HepG2 (cell line): ENCODE results near the gene CDHR1. TPM values are rescaled to one million over a fixed set of nuclear protein-coding genes. Genes with fewer than 3 reads are reported as not detected.
A peak's percentile ranks its signal among the peaks of the same experiment; 100 is the strongest.

Source experiments
- ATAC-seq: fragments of 200-7000 bp; cut with Tn5 transposase; 3 replicates; pipeline ENCODE4 v1.9.1; 2020; ENCODE audit warnings: mild to moderate bottlenecking, moderate library complexity
- BruUV-seq: library from RNA; stranded (reverse); fragments of 400-500 nt; replicated peaks from 2 replicates; lab custom pipeline; 2021; lab: Mats Ljungman, UMichigan
- CTCF ChIA-PET: fragments of 300-600 bp; formaldehyde crosslinking; extraction: SDS; loops from one replicate; lab custom pipeline; 2021; ENCODE audit warnings: low total read pairs, inconsistent platforms, low intra/inter-chr PET ratio; lab: Yijun Ruan, JAX
- POLR2A ChIA-PET: fragments of 350-600 bp; sonication (Branson Sonifier 250); formaldehyde crosslinking; loops from one replicate; lab custom pipeline; 2020; ENCODE audit warnings: antibody characterized with exemption, inconsistent platforms; lab: Yijun Ruan, JAX
- DNase-seq: peaks from one replicate; pipeline ENCODE4 v3.0.0-alpha.2; 2015; ENCODE audit warnings: low spot score
- FAIRE-seq: peaks from 3 replicates; lab custom pipeline; 2011; peaks lifted over from hg19 to GRCh38; lab: Jason Lieb, UNC
- H2AFZ ChIP-seq: one replicate; pipeline ENCODE4 v1.6.1; 2011; ENCODE audit warnings: low read length, inconsistent platforms
- H3K27ac ChIP-seq: fragments of 300-600 bp; 3 replicates; pipeline ENCODE4 v1.8.0; 2011; ENCODE audit warnings: mixed run types, mild to moderate bottlenecking, mixed read lengths, low read length, inconsistent platforms; ENCODE audit not compliant: insufficient read depth; ENCODE audit errors: extremely low read length
- H3K27me3 ChIP-seq, 2 experiments: fragments of 200-600 bp in 1 of 2; 2 replicates in 1 of 2; 3 replicates in 1 of 2; pipeline versions ENCODE4 v1.6.0 to v1.8.0; 2011; ENCODE audit warnings: low read length in 2 of 2, mild to moderate bottlenecking in 2 of 2, moderate library complexity in 2 of 2, inconsistent platforms in 1 of 2; ENCODE audit not compliant: insufficient read depth in 2 of 2, control insufficient read depth in 1 of 2
- H3K36me3 ChIP-seq, 2 experiments: fragments of 200-600 bp in 1 of 2; replicated peaks in 1 of 2; 2 replicates in 1 of 2; 3 replicates in 1 of 2; pipeline versions ENCODE4 v1.5.1 to v1.8.0; 2011; ENCODE audit warnings: low read length in 2 of 2, inconsistent platforms in 1 of 2; ENCODE audit not compliant: insufficient read depth in 2 of 2, control insufficient read depth in 1 of 2
- H3K4me1 ChIP-seq: 2 replicates; pipeline ENCODE4 v1.5.1; 2012; ENCODE audit warnings: low read length, inconsistent platforms; ENCODE audit not compliant: insufficient read depth
- H3K4me2 ChIP-seq: 2 replicates; pipeline ENCODE4 v1.6.0; 2011; ENCODE audit warnings: low read depth, low read length, inconsistent platforms
- H3K4me3 ChIP-seq, 3 experiments: fragments of 200-600 bp in 1 of 3; sonication (generic), shearing (Covaris generic) in 1 of 3; replicated peaks in 1 of 3; 2 replicates each; pipeline ENCODE4 v1.5.1; 2011 to 2016; ENCODE audit warnings: low read length in 3 of 3, inconsistent platforms in 2 of 3, low read depth in 2 of 3, mild to moderate bottlenecking in 2 of 3, control low read depth in 1 of 3, mixed read lengths in 1 of 3; ENCODE audit not compliant: insufficient read depth in 1 of 3
- H3K79me2 ChIP-seq: one replicate; pipeline ENCODE4 v1.6.1; 2011; ENCODE audit warnings: low read length, inconsistent platforms; ENCODE audit not compliant: insufficient read depth
- H3K9ac ChIP-seq: 2 replicates; pipeline ENCODE4 v1.6.0; 2011; ENCODE audit warnings: mild to moderate bottlenecking, low read depth, low read length, inconsistent platforms; ENCODE audit not compliant: insufficient read depth
- H3K9me3 ChIP-seq: 2 replicates; pipeline ENCODE4 v1.5.1; 2012; ENCODE audit warnings: mild to moderate bottlenecking, low read length
- H4K20me1 ChIP-seq: 2 replicates; pipeline ENCODE4 v1.6.0; 2011; ENCODE audit warnings: inconsistent platforms, mild to moderate bottlenecking, low read length, moderate library complexity; ENCODE audit not compliant: insufficient read depth
- BRCA1 ChIP-seq: sonication (generic); formaldehyde crosslinking; IDR thresholded peaks from 2 replicates; pipeline ENCODE4 v1.4.0; 2020; ENCODE audit warnings: missing genetic modification reagents
- DNMT1 ChIP-seq: sonication (generic); formaldehyde crosslinking; IDR thresholded peaks from 2 replicates; pipeline ENCODE4 v1.5.1; 2020; ENCODE audit warnings: mild to moderate bottlenecking, missing genetic modification reagents
- DZIP1 ChIP-seq: sonication (generic); formaldehyde crosslinking; IDR thresholded peaks from 2 replicates; pipeline ENCODE4 v1.5.0; 2020; ENCODE audit warnings: mild to moderate bottlenecking, missing genetic modification reagents
- MLLT10 ChIP-seq: sonication (generic); formaldehyde crosslinking; IDR thresholded peaks from 2 replicates; pipeline ENCODE4 v1.4.0; 2020; ENCODE audit warnings: missing genetic modification reagents
- PHF21A ChIP-seq: sonication (generic); formaldehyde crosslinking; IDR thresholded peaks from 2 replicates; pipeline ENCODE4 v1.5.0; 2020; ENCODE audit warnings: mild to moderate bottlenecking, missing genetic modification reagents
- POLR2AphosphoS5 ChIP-seq: IDR thresholded peaks from 2 replicates; pipeline ENCODE4 v1.6.1; 2012; ENCODE audit warnings: low read depth, low read length
- RAD51 ChIP-seq: fragments of 450-650 bp; IDR thresholded peaks from 2 replicates; pipeline ENCODE4 v1.6.1; 2016; ENCODE audit warnings: borderline replicate concordance
- SMARCC2 ChIP-seq: fragments of 450-650 bp; IDR thresholded peaks from 2 replicates; pipeline ENCODE4 v1.6.1; 2017; ENCODE audit warnings: antibody characterized with exemption, mild to moderate bottlenecking
- SP140L ChIP-seq: sonication (generic); formaldehyde crosslinking; IDR thresholded peaks from 2 replicates; pipeline ENCODE4 v1.4.0; 2020; ENCODE audit warnings: missing genetic modification reagents, borderline replicate concordance
- ZKSCAN8 ChIP-seq: IDR thresholded peaks from 2 replicates; pipeline ENCODE4 v1.6.1; 2016; ENCODE audit warnings: borderline replicate concordance, missing genetic modification reagents, missing compliant biosample characterization
- ZNF367 ChIP-seq: sonication (generic); formaldehyde crosslinking; IDR thresholded peaks from 2 replicates; pipeline ENCODE4 v1.4.0; 2020; ENCODE audit warnings: missing genetic modification reagents, borderline replicate concordance
- ZNF460 ChIP-seq: sonication (generic); formaldehyde crosslinking; IDR thresholded peaks from 2 replicates; pipeline ENCODE4 v1.5.1; 2020; ENCODE audit warnings: missing genetic modification reagents, mild to moderate bottlenecking, borderline replicate concordance
- ZNF607 ChIP-seq: sonication (generic); formaldehyde crosslinking; IDR thresholded peaks from 2 replicates; pipeline ENCODE4 v1.5.1; 2020; ENCODE audit warnings: missing genetic modification reagents, mild to moderate bottlenecking, borderline replicate concordance
- WGBS: methylation state at CpG from one replicate; pipeline ENCODE4 v1.1.6; 2017; ENCODE audit warnings: low lambda C conversion rate; 5-methylcytosine and 5-hydroxymethylcytosine counted together
- in situ Hi-C: cut with HindIII; loops from 2 replicates; pipeline ENCODE4 v1.10.0; 2017; ENCODE audit warnings: low pct_unique_long_range_greater_than_20kb; ENCODE audit not compliant: extremely low pct_ligation_motif_present
- intact Hi-C: fragments of 100-400 bp; cut with micrococcal nuclease; formaldehyde crosslinking; loops from one replicate; pipeline ENCODE4 v1.10.0; 2022; ENCODE audit not compliant: unreplicated experiment
- polyA plus RNA-seq, 8 experiments: library from polyadenylated mRNA; depleted of rRNA in 3 of 8; stranded (reverse) in 7 of 8; unstranded in 1 of 8; fragments of >200 nt; fragmentation: Illumina TruSeq in 4 of 8; extraction: Trizol in 4 of 8; gene quantifications; 2 replicates each; pipeline versions ENCODE4 v1.2.1 to v1.2.3, GENCODE V29; 2011 to 2016; ENCODE audit warnings: low read depth in 4 of 8, missing spikeins in 1 of 8, mixed read lengths in 1 of 8; ENCODE audit not compliant: insufficient read depth in 1 of 8
- total RNA-seq, 5 experiments: library from RNA; depleted of rRNA; stranded (reverse); fragments of >200 nt; fragmentation: Illumina TruSeq; extraction: Trizol; gene quantifications; 2 replicates each; pipeline ENCODE4 v1.2.3, GENCODE V29; 2016; ENCODE audit warnings: low read depth in 1 of 5
- TF ChIP-seq, protein P1 (sequence below): fragments of 450-650 bp; IDR thresholded peaks from 2 replicates; pipeline ENCODE4 v1.6.1; 2017
- TF ChIP-seq, protein P2 (sequence below): sonication (generic); formaldehyde crosslinking; IDR thresholded peaks from 2 replicates; pipeline ENCODE4 v1.8.0; 2022; ENCODE audit warnings: low read depth, missing genetic modification reagents

The CDHR1 gene
- total and polyA plus RNA-seq, 2 of the 13 experiments (the other 11 are each of a cell fraction or from before 2014, with no cell fraction given): 0.04 to 0.09 TPM

DNA sequence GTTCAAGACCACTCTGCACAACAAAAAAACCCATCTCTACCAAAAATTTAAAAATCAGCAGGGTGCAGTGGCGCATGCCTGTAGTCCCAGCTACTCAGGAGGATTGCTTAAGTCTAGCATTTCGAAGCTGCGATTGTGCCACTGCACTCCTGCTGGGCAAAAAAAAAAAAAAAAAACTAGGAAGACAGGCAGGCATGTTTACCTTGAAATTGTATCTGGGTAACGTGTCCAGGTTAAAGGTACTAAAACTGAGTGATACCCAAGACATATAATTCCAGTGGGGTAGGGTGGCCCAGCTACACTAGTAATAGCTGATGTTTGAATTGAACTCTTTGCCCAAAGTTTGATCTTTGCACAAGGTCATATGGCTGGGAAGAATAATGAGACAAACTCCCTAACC, 38.8 kb upstream of the CDHR1 start:
- Histone ChIP-seq H3K36me3 (peaks cover 6 to 23% of the 10 kb centered on the region in 2 experiments; a peak in 4 of 5 replicates), H3K27me3 (no peaks in the 10 kb centered on the region), H3K27ac (no peak overlapping the region)
- BruUV-seq: TSS peak; percentile 10
- CTCF ChIA-PET: no interaction called here
- POLR2A ChIA-PET: interaction anchor here (0.9 kb wide), 1 partner anchor 16 kb away, joined by 3 read pairs; the partner anchor contains the start of gene GHITM
- no peak for TF ChIP-seq ZNF460
- TF ChIP-seq MLLT10 (CRISPR knock-in tag): no peak
- TF ChIP-seq RAD51: no peak
- TF ChIP-seq ZKSCAN8 (CRISPR knock-in tag): no peak
- TF ChIP-seq DNMT1: no peak
- TF ChIP-seq PHF21A (CRISPR knock-in tag): no peak
- TF ChIP-seq SP140L (CRISPR knock-in tag): no peak
- TF ChIP-seq SMARCC2: no peak
- TF ChIP-seq ZNF367: no peak
- no peak for TF ChIP-seq ZNF607 (CRISPR knock-in tag)
- TF ChIP-seq, all 625 proteins: peak for 0
- Histone ChIP-seq H3K4me1 (0 out of 2 replicates have a peak, but pooled peaks cover 2% of the 10 kb centered on the region), H3K9me3 (no peaks in the 10 kb centered on the region), H2AFZ (no peak overlapping the region), H3K79me2 (no peaks in the 10 kb centered on the region), H4K20me1 (no peaks in the 10 kb centered on the region), H3K4me3 (no peak overlapping the region), H3K9ac (no peak overlapping the region), H3K4me2 (no peak overlapping the region)
- in situ Hi-C loops: no loop called here
- FAIRE-seq (no peak), DNase-seq (no peak), ATAC-seq (no peak)
- WGBS: 96% methylated on average over 4 of the region's 4 CpGs
- intact Hi-C loops: no loop called here

DNA sequence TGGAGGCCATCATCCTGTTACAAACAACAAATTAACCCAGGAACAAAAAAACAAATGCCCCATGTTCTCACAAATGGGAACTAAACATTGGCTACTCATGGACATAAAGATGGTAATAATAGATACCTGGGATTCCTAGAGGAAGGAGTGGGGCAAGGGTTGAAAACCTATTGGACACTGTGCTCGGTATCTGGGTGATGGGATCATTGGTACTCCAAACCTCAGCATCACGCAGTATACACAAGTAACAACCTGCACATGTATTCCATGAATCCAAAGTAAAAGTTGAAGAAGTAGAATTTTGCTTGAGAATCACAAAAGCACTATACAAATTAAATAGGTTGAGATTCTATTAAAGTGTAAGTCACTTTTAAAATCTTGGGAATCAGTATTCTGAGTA, 38.3 kb upstream of the CDHR1 start:
- no TSS peak for BruUV-seq
- in situ Hi-C loops: no loop called here
- H3K79me2 ChIP-seq: no peaks in the 10 kb centered on the region
- WGBS: 97% methylated on average over 2 of the region's 2 CpGs
- DNase-seq (no peak), ATAC-seq (no peak), FAIRE-seq (no peak)
- no peaks in the 10 kb centered on the region for H3K27me3 ChIP-seq
- intact Hi-C loops: loop anchor here (1.0 kb wide), 1 partner anchor 8 kb away; no protein-coding TSS in a partner anchor
- peaks cover 4 to 18% of the 10 kb centered on the region in 2 experiments; a peak in 3 of 5 replicates for H3K36me3 ChIP-seq
- no peak overlapping the region for H2AFZ ChIP-seq
- H4K20me1 ChIP-seq: no peaks in the 10 kb centered on the region
- no peaks in the 10 kb centered on the region for H3K9me3 ChIP-seq
- H3K4me2 ChIP-seq: no peak overlapping the region
- H3K4me3 ChIP-seq: no peak overlapping the region
- H3K9ac ChIP-seq: no peak overlapping the region
- H3K27ac ChIP-seq: no peak overlapping the region
- POLR2A ChIA-PET: interaction anchor here (0.9 kb wide), 1 partner anchor 17 kb away, joined by 3 read pairs; the partner anchor contains the start of gene GHITM
- 0 out of 2 replicates have a peak, but pooled peaks cover 7% of the 10 kb centered on the region for H3K4me1 ChIP-seq
- CTCF ChIA-PET: no interaction called here
- no peak for TF ChIP-seq POLR2AphosphoS5
- TF ChIP-seq DZIP1 (CRISPR knock-in tag): no peak
- TF ChIP-seq, protein P1, sequence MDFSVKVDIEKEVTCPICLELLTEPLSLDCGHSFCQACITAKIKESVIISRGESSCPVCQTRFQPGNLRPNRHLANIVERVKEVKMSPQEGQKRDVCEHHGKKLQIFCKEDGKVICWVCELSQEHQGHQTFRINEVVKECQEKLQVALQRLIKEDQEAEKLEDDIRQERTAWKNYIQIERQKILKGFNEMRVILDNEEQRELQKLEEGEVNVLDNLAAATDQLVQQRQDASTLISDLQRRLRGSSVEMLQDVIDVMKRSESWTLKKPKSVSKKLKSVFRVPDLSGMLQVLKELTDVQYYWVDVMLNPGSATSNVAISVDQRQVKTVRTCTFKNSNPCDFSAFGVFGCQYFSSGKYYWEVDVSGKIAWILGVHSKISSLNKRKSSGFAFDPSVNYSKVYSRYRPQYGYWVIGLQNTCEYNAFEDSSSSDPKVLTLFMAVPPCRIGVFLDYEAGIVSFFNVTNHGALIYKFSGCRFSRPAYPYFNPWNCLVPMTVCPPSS: no peak
- no peak for TF ChIP-seq BRCA1 (CRISPR knock-in tag)
- TF ChIP-seq, protein P2, sequence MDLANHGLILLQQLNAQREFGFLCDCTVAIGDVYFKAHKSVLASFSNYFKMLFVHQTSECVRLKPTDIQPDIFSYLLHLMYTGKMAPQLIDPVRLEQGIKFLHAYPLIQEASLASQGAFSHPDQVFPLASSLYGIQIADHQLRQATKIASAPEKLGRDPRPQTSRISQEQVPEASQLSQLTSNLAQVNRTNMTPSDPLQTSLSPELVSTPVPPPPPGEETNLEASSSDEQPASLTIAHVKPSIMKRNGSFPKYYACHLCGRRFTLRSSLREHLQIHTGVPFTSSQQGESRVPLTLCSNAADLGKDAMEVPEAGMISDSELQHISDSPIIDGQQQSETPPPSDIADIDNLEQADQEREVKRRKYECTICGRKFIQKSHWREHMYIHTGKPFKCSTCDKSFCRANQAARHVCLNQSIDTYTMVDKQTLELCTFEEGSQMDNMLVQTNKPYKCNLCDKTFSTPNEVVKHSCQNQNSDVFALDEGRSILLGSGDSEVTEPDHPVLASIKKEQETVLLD (CRISPR knock-in tag): no peak
